Body of pancreas (tissue), 4 donors: ENCODE results near the gene POLA1.

Source experiments
- CTCF ChIP-seq, 7 experiments: fragments of 450-650 bp in 4 of 7; fragments of 200-600 bp in 3 of 7; sonication (generic) in 3 of 7; IDR thresholded peaks; one replicate each; pipeline ENCODE4 v1.5.1; 2016 to 2019; ENCODE audit warnings: antibody characterized with exemption in 7 of 7
- POLR2A ChIP-seq, 3 donors: fragments of 450-650 bp; IDR thresholded peaks; one replicate each; pipeline ENCODE4 v1.6.1; 2016; ENCODE audit warnings: antibody characterized with exemption in 3 of 3, mild to moderate bottlenecking in 2 of 3

- TF ChIP-seq POLR2A (IDR thresholded peaks at IDR 0.05) (no peak), CTCF (IDR thresholded peaks at IDR 0.05) (no peak)
These were observed 205.7 kb downstream of the POLA1 start for GRCh38 chrX:24899391-24899790.
